Endodermal cell (in vitro differentiated cells): Measurements from ENCODE around the gene GPHB5. TPM values are rescaled to one million over a fixed set of nuclear protein-coding genes. Genes with fewer than 3 reads are reported as not detected.

Experiments used
- DNase-seq: peaks from one replicate; pipeline ENCODE4 v3.0.0-alpha.2; 2017
- H3K27ac ChIP-seq: 2 replicates; pipeline ENCODE4 v1.5.1; 2013; ENCODE audit warnings: mild to moderate bottlenecking, low read depth, low read length, moderate library complexity
- H3K27me3 ChIP-seq: 2 replicates; pipeline ENCODE4 v1.6.1; 2013; ENCODE audit warnings: mild to moderate bottlenecking, low read length, moderate library complexity; ENCODE audit not compliant: insufficient read depth, control insufficient read depth, poor library complexity, severe bottlenecking
- H3K36me3 ChIP-seq: 2 replicates; pipeline ENCODE4 v1.7.0; 2013; ENCODE audit warnings: mild to moderate bottlenecking, low read length, moderate library complexity; ENCODE audit not compliant: control insufficient read depth, insufficient read depth
- H3K4me1 ChIP-seq: one replicate; pipeline ENCODE4 v1.7.0; 2013; ENCODE audit warnings: low read length; ENCODE audit not compliant: control insufficient read depth, insufficient read depth
- H3K4me3 ChIP-seq: 2 replicates; pipeline ENCODE4 v1.5.1; 2013; ENCODE audit warnings: mild to moderate bottlenecking, low read length, moderate library complexity
- H3K9ac ChIP-seq: 2 replicates; pipeline ENCODE4 v1.6.1; 2013; ENCODE audit warnings: mild to moderate bottlenecking, low read length, moderate library complexity; ENCODE audit not compliant: poor library complexity, severe bottlenecking; ENCODE audit errors: extremely low read depth
- H3K9me3 ChIP-seq: 2 replicates; pipeline ENCODE4 v1.6.1; 2013; ENCODE audit warnings: mild to moderate bottlenecking, low read length, moderate library complexity; ENCODE audit not compliant: control insufficient read depth
- H3K27ac Mint-ChIP-seq: 2 replicates; pipeline ENCODE4 v1.8.0; 2020; ENCODE audit warnings: mixed read lengths
- H3K27me3 Mint-ChIP-seq: 2 replicates; pipeline ENCODE4 v1.8.0; 2021; ENCODE audit warnings: mild to moderate bottlenecking, mixed read lengths; ENCODE audit not compliant: insufficient read depth
- H3K36me3 Mint-ChIP-seq: 2 replicates; pipeline ENCODE4 v1.8.0; 2020; ENCODE audit warnings: low read depth, mixed read lengths
- H3K4me1 Mint-ChIP-seq: 2 replicates; pipeline ENCODE4 v1.8.0; 2020; ENCODE audit warnings: mixed read lengths
- H3K4me3 Mint-ChIP-seq: 2 replicates; pipeline ENCODE4 v1.8.0; 2020; ENCODE audit warnings: mild to moderate bottlenecking, moderate library complexity, mixed read lengths
- H3K9me3 Mint-ChIP-seq: 2 replicates; pipeline ENCODE4 v1.8.0; 2020; ENCODE audit warnings: mild to moderate bottlenecking, mixed read lengths
- WGBS, 2 experiments: methylation state at CpG; one replicate each; pipeline versions ENCODE4 v1.1.5 to v1.1.7; 2013; ENCODE audit warnings: missing lambda C conversion rate in 2 of 2, mixed read lengths in 1 of 2; ENCODE audit not compliant: insufficient coverage in 1 of 2, insufficient read length in 1 of 2; 5-methylcytosine and 5-hydroxymethylcytosine counted together
- total RNA-seq, 2 donors: library from RNA; stranded (reverse); fragmentation: NEBNext Ultra II Directional in 1 of 2; extraction: Animal tissue kit (Norgen Biotek cat#: 25700) in 1 of 2; gene quantifications; 2 replicates in 1 of 2; 3 replicates in 1 of 2; pipeline ENCODE4 v1.2.1, GENCODE V29; 2021
- TF ChIP-seq, protein P1 (sequence below): fragments of 200-600 bp; sonication (generic); conservative IDR thresholded peaks from 2 replicates; pipeline ENCODE4 v1.5.0; 2021; ENCODE audit warnings: antibody characterized with exemption, mild to moderate bottlenecking

GPHB5 gene
- total RNA-seq, 2 donors from 2014 or later: not detected

DNA sequence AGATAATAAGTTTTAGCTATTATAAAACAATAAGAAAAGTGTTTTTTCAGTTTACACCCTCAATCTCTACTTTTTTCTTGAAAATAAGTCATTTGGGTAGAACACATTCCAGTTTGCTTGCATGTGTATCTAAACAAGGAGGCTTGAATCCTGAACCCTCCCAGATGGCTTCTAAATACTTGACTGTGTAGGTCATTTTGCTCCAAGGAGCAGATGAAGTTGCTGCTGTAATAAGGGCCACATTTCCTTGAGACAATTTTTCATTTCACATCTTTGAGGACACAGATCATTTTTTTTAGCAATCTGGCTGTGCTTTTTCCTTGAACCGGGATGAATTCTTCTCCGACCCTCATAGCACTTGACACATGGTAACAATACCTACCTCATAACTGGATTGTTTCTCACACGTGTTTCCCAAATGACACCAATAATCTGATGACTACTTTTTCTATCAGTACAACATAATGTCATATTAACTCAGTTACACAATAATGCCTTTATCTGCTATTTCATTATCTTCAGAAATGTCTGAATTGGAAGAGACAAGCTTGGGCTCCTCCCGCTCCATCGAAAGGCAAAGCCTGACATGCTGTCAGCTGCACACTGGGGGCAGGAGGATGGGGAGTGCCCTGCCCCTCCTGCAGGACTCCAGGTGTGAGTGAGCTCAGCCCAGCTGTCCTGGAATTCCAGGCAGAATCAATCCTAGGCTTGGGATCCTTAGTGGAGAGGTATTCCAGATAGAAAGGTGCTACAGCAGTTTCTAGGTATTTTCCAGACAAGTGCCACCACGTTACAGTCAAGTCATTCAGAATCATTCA is 30.9 kb downstream of the GPHB5 start:
- H3K27me3 Mint-ChIP-seq: no peaks in the 10 kb centered on the region
- TF ChIP-seq, protein P1, sequence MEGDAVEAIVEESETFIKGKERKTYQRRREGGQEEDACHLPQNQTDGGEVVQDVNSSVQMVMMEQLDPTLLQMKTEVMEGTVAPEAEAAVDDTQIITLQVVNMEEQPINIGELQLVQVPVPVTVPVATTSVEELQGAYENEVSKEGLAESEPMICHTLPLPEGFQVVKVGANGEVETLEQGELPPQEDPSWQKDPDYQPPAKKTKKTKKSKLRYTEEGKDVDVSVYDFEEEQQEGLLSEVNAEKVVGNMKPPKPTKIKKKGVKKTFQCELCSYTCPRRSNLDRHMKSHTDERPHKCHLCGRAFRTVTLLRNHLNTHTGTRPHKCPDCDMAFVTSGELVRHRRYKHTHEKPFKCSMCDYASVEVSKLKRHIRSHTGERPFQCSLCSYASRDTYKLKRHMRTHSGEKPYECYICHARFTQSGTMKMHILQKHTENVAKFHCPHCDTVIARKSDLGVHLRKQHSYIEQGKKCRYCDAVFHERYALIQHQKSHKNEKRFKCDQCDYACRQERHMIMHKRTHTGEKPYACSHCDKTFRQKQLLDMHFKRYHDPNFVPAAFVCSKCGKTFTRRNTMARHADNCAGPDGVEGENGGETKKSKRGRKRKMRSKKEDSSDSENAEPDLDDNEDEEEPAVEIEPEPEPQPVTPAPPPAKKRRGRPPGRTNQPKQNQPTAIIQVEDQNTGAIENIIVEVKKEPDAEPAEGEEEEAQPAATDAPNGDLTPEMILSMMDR: no peak
- no peaks in the 10 kb centered on the region for H3K36me3 ChIP-seq

DNA sequence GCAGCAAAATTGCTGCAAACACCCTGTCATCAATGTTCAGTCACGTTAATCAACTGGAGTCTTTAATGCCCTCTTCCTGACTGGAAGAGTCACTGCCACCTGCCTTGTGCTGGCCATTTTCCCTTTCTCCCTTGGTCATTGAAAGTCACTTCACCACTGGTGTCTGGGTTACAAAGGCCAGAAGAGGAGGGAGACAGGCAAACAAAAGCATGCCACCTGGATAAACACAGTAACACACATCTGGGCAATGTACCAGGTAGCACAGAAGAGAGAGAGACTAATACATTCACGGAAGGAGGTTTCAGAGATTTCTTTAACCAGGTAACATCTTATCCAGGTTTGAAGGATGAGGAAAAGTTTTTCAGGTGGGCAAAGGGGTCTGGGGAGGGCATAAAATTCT is 32.7 kb downstream of the GPHB5 start:
- H3K4me3 ChIP-seq: no peak overlapping the region
- no peak for DNase-seq
- Mint-ChIP-seq H3K36me3 (no peaks in the 10 kb centered on the region), H3K27me3 (no peaks in the 10 kb centered on the region), H3K4me3 (no peak overlapping the region), H3K27ac (no peak overlapping the region), H3K4me1 (peaks cover 4% of the 10 kb centered on the region), H3K9me3 (no peaks in the 10 kb centered on the region)
- WGBS, 2 experiments: 83 to 85% methylated on average over 2 of the region's 2 CpGs
- no peak overlapping the region for H3K27ac ChIP-seq
- H3K36me3 ChIP-seq: no peaks in the 10 kb centered on the region
- H3K4me1 ChIP-seq: peaks cover 4% of the 10 kb centered on the region
- no peaks in the 10 kb centered on the region for H3K27me3 ChIP-seq
- TF ChIP-seq, protein P1: no peak
- no peaks in the 10 kb centered on the region for H3K9me3 ChIP-seq
- H3K9ac ChIP-seq: no peak overlapping the region

More for the DNA sequence above, 30.9 kb downstream of the GPHB5 start:
- Mint-ChIP-seq H3K4me3 (no peak overlapping the region), H3K9me3 (no peaks in the 10 kb centered on the region), H3K4me1 (peaks cover 9% of the 10 kb centered on the region), H3K27ac (no peak overlapping the region), H3K36me3 (no peaks in the 10 kb centered on the region)
- no peak for DNase-seq
- Histone ChIP-seq H3K27me3 (no peaks in the 10 kb centered on the region), H3K4me1 (peaks cover 10% of the 10 kb centered on the region), H3K27ac (no peak overlapping the region), H3K9ac (no peak overlapping the region), H3K4me3 (no peak overlapping the region), H3K9me3 (no peaks in the 10 kb centered on the region)
- 92 to 97% methylated on average over 5 to 6 of the region's 6 CpGs for WGBS, 2 experiments

DNA sequence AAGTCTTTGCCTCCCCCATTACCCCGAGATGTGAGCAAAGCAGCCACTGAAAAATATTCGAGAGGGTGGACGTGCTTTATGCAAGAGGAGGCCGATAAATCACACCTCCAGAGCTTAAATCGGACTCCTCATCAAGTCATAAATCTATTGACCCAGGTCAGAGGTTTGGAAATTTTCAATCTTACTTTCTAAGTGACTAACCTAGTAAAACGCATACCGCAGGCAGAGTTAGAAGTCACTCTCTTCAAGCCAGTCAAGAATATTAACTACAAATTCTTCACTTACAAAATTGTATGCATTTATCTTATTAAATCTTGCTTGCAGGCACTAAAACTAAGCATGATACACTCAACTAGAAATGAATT is 34.9 kb downstream of the GPHB5 start:
- TF ChIP-seq, protein P1: no peak
- 97% methylated on average over 7 of the region's 7 CpGs for WGBS, 2 experiments
- no peaks in the 10 kb centered on the region for H3K4me1 Mint-ChIP-seq
- H3K27me3 ChIP-seq: no peaks in the 10 kb centered on the region
- H3K9ac ChIP-seq: no peak overlapping the region
- no peak overlapping the region for H3K27ac Mint-ChIP-seq
- no peak for DNase-seq
- no peak overlapping the region for H3K27ac ChIP-seq
- H3K4me3 ChIP-seq: no peak overlapping the region
- no peaks in the 10 kb centered on the region for H3K27me3 Mint-ChIP-seq
- H3K4me1 ChIP-seq: no peaks in the 10 kb centered on the region
- H3K4me3 Mint-ChIP-seq: no peak overlapping the region
- H3K36me3 ChIP-seq: no peaks in the 10 kb centered on the region
- no peaks in the 10 kb centered on the region for H3K9me3 ChIP-seq
- H3K9me3 Mint-ChIP-seq: no peaks in the 10 kb centered on the region
- no peaks in the 10 kb centered on the region for H3K36me3 Mint-ChIP-seq
